ENCODE results near the gene SECISBP2L. TPM values are rescaled to one million over a fixed set of nuclear protein-coding genes. Genes with fewer than 3 reads are reported as not detected.

SECISBP2L gene
- total and polyA plus RNA-seq, 8 donors = 5.1 to 28.4 (median 17.7) TPM

- TF ChIP-seq, protein P1, sequence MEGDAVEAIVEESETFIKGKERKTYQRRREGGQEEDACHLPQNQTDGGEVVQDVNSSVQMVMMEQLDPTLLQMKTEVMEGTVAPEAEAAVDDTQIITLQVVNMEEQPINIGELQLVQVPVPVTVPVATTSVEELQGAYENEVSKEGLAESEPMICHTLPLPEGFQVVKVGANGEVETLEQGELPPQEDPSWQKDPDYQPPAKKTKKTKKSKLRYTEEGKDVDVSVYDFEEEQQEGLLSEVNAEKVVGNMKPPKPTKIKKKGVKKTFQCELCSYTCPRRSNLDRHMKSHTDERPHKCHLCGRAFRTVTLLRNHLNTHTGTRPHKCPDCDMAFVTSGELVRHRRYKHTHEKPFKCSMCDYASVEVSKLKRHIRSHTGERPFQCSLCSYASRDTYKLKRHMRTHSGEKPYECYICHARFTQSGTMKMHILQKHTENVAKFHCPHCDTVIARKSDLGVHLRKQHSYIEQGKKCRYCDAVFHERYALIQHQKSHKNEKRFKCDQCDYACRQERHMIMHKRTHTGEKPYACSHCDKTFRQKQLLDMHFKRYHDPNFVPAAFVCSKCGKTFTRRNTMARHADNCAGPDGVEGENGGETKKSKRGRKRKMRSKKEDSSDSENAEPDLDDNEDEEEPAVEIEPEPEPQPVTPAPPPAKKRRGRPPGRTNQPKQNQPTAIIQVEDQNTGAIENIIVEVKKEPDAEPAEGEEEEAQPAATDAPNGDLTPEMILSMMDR (IDR thresholded peaks at IDR 0.05) = no peak
- 62 to 63% methylated on average over 3 of the region's 3 CpGs for WGBS, 2 donors
- Histone ChIP-seq H3K9me3 (no peaks in the 10 kb centered on the region), H3K27ac (no peak overlapping the region), H3K36me3 (no peaks in the 10 kb centered on the region), H3K4me3 (no peak overlapping the region), H3K27me3 (no peaks in the 10 kb centered on the region), H3K4me1 (no peaks in the 10 kb centered on the region)
- intact Hi-C loops (cut with DNase I) = no loop called here
- FAIRE-seq (no peak), ATAC-seq (no peak), DNase-seq (no peak)
These were observed 18.0 kb upstream of the SECISBP2L start for GRCh38 chr15:49064281-49064653.

DNA sequence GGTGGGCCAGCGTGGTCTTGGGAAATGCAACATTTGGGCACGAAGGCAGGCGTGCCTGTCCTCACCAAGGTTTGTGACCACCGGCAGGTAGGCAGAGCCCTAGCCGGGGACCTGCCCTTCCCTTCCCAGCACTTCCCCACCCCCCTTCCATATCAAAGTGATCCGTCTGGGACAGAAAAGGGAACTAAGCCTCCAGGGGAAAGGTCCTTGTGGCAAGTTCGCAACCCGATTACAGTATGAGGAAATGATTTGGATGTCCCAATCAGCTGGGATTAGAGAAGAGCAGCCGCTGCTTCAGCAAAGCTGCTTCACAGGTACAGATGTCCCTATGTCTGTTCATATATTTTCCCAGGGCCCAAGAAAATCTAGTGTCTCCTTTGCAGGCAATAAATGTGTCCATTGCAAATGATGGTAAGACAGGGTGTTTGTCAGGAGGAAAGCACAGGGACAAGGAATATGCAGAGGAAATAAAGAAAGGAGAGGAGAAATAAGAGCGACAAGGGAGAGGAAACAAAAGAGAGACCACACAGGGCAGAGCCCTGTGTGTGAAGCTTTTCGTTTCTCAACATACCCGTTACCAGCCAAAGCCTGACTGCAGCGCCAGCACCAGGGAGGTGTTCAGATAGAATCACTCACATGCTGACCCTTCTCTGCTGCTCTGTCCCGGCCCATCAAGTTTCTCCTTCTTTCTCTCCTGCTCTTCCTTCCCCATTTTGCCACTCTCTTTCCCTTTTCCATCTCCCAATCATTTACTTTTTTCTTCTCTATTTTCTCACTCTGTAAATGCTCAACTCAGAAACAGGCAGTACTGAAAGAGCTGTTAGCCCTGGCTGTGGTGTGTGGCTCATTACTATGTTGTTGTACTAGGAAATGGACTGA is 17.4 kb upstream of the SECISBP2L start:
- WGBS, 2 donors = 68 to 69% methylated on average over 14 of the region's 14 CpGs
- Histone ChIP-seq H3K36me3 (no peaks in the 10 kb centered on the region), H3K4me1 (no peaks in the 10 kb centered on the region), H3K4me3 (no peak overlapping the region), H3K27ac (no peak overlapping the region), H3K27me3 (no peaks in the 10 kb centered on the region), H3K9me3 (no peaks in the 10 kb centered on the region)
- ATAC-seq = peak in 2 of 4 donors; percentile 26 to 34
- no peak for DNase-seq
- FAIRE-seq = no peak
- intact Hi-C loops (cut with DNase I) = no loop called here
- TF ChIP-seq, protein P1 (IDR thresholded peaks at IDR 0.05) = no peak

GRCh38 chr15:49062900-49063299 is 16.7 kb upstream of the SECISBP2L start:
- 71 to 82% methylated on average over 13 of the region's 13 CpGs for WGBS, 2 donors
- TF ChIP-seq, protein P1 (IDR thresholded peaks at IDR 0.05) = no peak

GRCh38 chr15:49060710-49061495 is 14.7 kb upstream of the SECISBP2L start:
- WGBS, 2 donors = 51 to 58% methylated on average over 4 of the region's 4 CpGs
- Histone ChIP-seq H3K9me3 (no peaks in the 10 kb centered on the region), H3K27me3 (no peaks in the 10 kb centered on the region), H3K36me3 (no peaks in the 10 kb centered on the region), H3K27ac (no peak overlapping the region), H3K4me3 (no peak overlapping the region), H3K4me1 (no peaks in the 10 kb centered on the region)
- no peak for ATAC-seq
- intact Hi-C loops (cut with DNase I) = no loop called here
- DNase-seq = no peak
- TF ChIP-seq, protein P1 (IDR thresholded peaks at IDR 0.05) = no peak
- FAIRE-seq = no peak

More at GRCh38 chr15:49062900-49063299, 16.7 kb upstream of the SECISBP2L start:
- Histone ChIP-seq H3K27me3 (no peaks in the 10 kb centered on the region), H3K36me3 (no peaks in the 10 kb centered on the region), H3K4me1 (no peaks in the 10 kb centered on the region), H3K4me3 (no peak overlapping the region), H3K27ac (no peak overlapping the region), H3K9me3 (no peaks in the 10 kb centered on the region)
- no peak for DNase-seq
- ATAC-seq = no peak
- no peak for FAIRE-seq
- intact Hi-C loops (cut with DNase I) = no loop called here
